GM12878 (cell line): Measurements from ENCODE around the gene IQCC. TPM values are rescaled to one million over a fixed set of nuclear protein-coding genes. Genes with fewer than 3 reads are reported as not detected.

ENCODE experiments used
- ATF7 ChIP-seq: fragments of 450-650 bp; IDR thresholded peaks from 2 replicates; pipeline ENCODE4 v1.6.1; 2016; ENCODE audit warnings: low read depth, mild to moderate bottlenecking
- CBX5 ChIP-seq: sonication (generic); IDR thresholded peaks from 2 replicates; pipeline ENCODE4 v1.6.1; 2016; ENCODE audit warnings: low read depth, moderate library complexity, mild to moderate bottlenecking, inconsistent platforms
- DPF2 ChIP-seq: fragments of 450-650 bp; IDR thresholded peaks from 2 replicates; pipeline ENCODE4 v1.6.1; 2017; ENCODE audit warnings: mild to moderate bottlenecking
- EED ChIP-seq: sonication (generic); IDR thresholded peaks from 2 replicates; pipeline ENCODE4 v1.6.1; 2016; ENCODE audit warnings: antibody characterized with exemption, low read depth
- ETV6 ChIP-seq, 2 experiments: fragments of 450-650 bp in 1 of 2; IDR thresholded peaks in 1 of 2; conservative IDR thresholded peaks in 1 of 2; 2 replicates each; pipeline ENCODE4 v1.6.1; 2014; ENCODE audit warnings: antibody characterized with exemption in 1 of 2, borderline replicate concordance in 1 of 2, low read depth in 1 of 2, mild to moderate bottlenecking in 1 of 2, moderate library complexity in 1 of 2
- KAT2A ChIP-seq: conservative IDR thresholded peaks from 2 replicates; pipeline ENCODE4 v1.6.1; 2011; ENCODE audit warnings: low read depth, low read length; ENCODE audit not compliant: control insufficient read depth
- MLLT1 ChIP-seq: fragments of 450-650 bp; IDR thresholded peaks from 2 replicates; pipeline ENCODE4 v1.6.1; 2016; ENCODE audit warnings: mild to moderate bottlenecking
- NBN ChIP-seq: fragments of 450-650 bp; IDR thresholded peaks from 2 replicates; pipeline ENCODE4 v1.6.1; 2016
- NFYB ChIP-seq: IDR thresholded peaks from 2 replicates; pipeline ENCODE4 v1.6.1; 2011; ENCODE audit warnings: low read depth, mild to moderate bottlenecking, low read length, improper control_type of control experiment, moderate library complexity; ENCODE audit not compliant: insufficient read depth
- NKRF ChIP-seq: fragments of 450-650 bp; conservative IDR thresholded peaks from 2 replicates; pipeline ENCODE4 v1.6.1; 2017; ENCODE audit warnings: mild to moderate bottlenecking, moderate library complexity
- PAX5 ChIP-seq: IDR thresholded peaks from 2 replicates; pipeline ENCODE4 v1.6.1; 2011; ENCODE audit warnings: low read depth, low read length, borderline replicate concordance
- PKNOX1 ChIP-seq: fragments of 450-650 bp; IDR thresholded peaks from 2 replicates; pipeline ENCODE4 v1.6.1; 2016; ENCODE audit warnings: mild to moderate bottlenecking
- RELA ChIP-seq: fragments of 450-650 bp; IDR thresholded peaks from 2 replicates; pipeline ENCODE4 v1.8.0; 2014; ENCODE audit warnings: borderline replicate concordance; ENCODE audit not compliant: partially characterized antibody
- SMAD5 ChIP-seq: IDR thresholded peaks from 2 replicates; pipeline ENCODE4 v1.6.1; 2016; ENCODE audit warnings: antibody characterized with exemption, low read depth
- SMARCA5 ChIP-seq: fragments of 450-650 bp; IDR thresholded peaks from 2 replicates; pipeline ENCODE4 v1.6.1; 2017; ENCODE audit warnings: mild to moderate bottlenecking
- SMC3 ChIP-seq: IDR thresholded peaks from 2 replicates; pipeline ENCODE4 v1.6.1; 2011; ENCODE audit warnings: low read length, improper control_type of control experiment, borderline replicate concordance
- SREBF1 ChIP-seq: IDR thresholded peaks from 2 replicates; pipeline ENCODE4 v1.6.1; 2012; ENCODE audit warnings: mild to moderate bottlenecking, low read length
- TCF12 ChIP-seq: IDR thresholded peaks from 2 replicates; pipeline ENCODE4 v1.6.1; 2011; ENCODE audit warnings: low read depth, mild to moderate bottlenecking, low read length
- ZBTB4 ChIP-seq: fragments of 450-650 bp; formaldehyde crosslinking; IDR thresholded peaks from 2 replicates; pipeline ENCODE4 v1.4.0; 2022; ENCODE audit warnings: mild to moderate bottlenecking, moderate library complexity
- ZNF217 ChIP-seq: fragments of 450-650 bp; IDR thresholded peaks from 2 replicates; pipeline ENCODE4 v1.6.1; 2017; ENCODE audit warnings: antibody characterized with exemption, mild to moderate bottlenecking
- polyA plus RNA-seq, 11 experiments: library from polyadenylated mRNA; depleted of rRNA in 4 of 11; unstranded in 6 of 11; stranded (reverse) in 5 of 11; fragments of >200 nt; fragmentation: Nextera tagmentation in 4 of 11; fragmentation: Illumina TruSeq in 1 of 11; extraction: Ambion mirVana in 4 of 11; extraction: Trizol in 1 of 11; gene quantifications; 1 replicate in 1 of 11; 2 replicates in 10 of 11; pipeline versions ENCODE4 v1.2.1 to v1.2.3, GENCODE V29; 2011 to 2016; ENCODE audit warnings: inconsistent platforms in 2 of 11, missing spikeins in 2 of 11, low read depth in 1 of 11
- total RNA-seq, 4 experiments: library from RNA; depleted of rRNA in 3 of 4; stranded (reverse); fragments of >200 nt in 3 of 4; fragmentation: Illumina TruSeq in 1 of 4; extraction: Trizol in 1 of 4; gene quantifications; 2 replicates each; pipeline versions ENCODE4 v1.2.1 to v1.2.3, GENCODE V29; 2013 to 2021

The IQCC gene
- total and polyA plus RNA-seq, 10 of the 15 experiments (the other 5 are each of a cell fraction or from before 2014, with no cell fraction given) = 2.1 to 6.8 (median 4.9) TPM

- TF ChIP-seq NFYB (peak; percentile 91), SMC3 (0 out of 2 replicates have a peak, but pooled peaks have one; percentile 2), SMAD5 (peak; percentile 62; the same call in 1 of the 2 replicates), RELA (peak; percentile 63), NKRF (peak; percentile 91), ZNF217 (no peak), SMARCA5 (0 out of 2 replicates have a peak, but pooled peaks have one; percentile 48), DPF2 (peak; percentile 82; the same call in 1 of the 2 replicates), ETV6 (conservative IDR thresholded peaks at IDR 0.05 in 1 of 2, IDR thresholded peaks at IDR 0.05 in 1 of 2; ENCODE audit: borderline replicate concordance in 1 of 2, low read depth in 1 of 2) (no peak), NBN (peak; percentile 18), SREBF1 (0 out of 2 replicates have a peak, but pooled peaks have one; percentile 7), ZBTB4 (peak; percentile 66; the same call in 1 of the 2 replicates), CBX5 (no peak), KAT2A (no peak), MLLT1 (peak; percentile 7; the same call in 1 of the 2 replicates), PKNOX1 (peak; percentile 91), TCF12 (peak; percentile 12; the same call in 1 of the 2 replicates), EED (no peak; the same call in 1 of the 2 replicates), PAX5 (0 out of 2 replicates have a peak, but pooled peaks have one; percentile 4), ATF7 (0 out of 2 replicates have a peak, but pooled peaks have one; percentile 32)
These were observed 25.9 kb upstream of the IQCC start, which contains the start of gene TXLNA (continued) for GRCh38 chr1:32179443-32180185.
